GM18951 (cell line): ENCODE results near the gene RFX4.

Source experiments
- POLR2A ChIP-seq: IDR thresholded peaks from 4 replicates; pipeline ENCODE4 v1.6.1; 2011; ENCODE audit warnings: mild to moderate bottlenecking; ENCODE audit not compliant: insufficient read length, insufficient read depth; ENCODE audit errors: extremely low read depth
- in situ Hi-C: fragments of 300-500 bp; cut with MboI; formaldehyde crosslinking; loops from one replicate; pipeline ENCODE4 v1.12.0; 2022; ENCODE audit warnings: low sequenced_read_pairs, mixed read lengths, inconsistent platforms; ENCODE audit not compliant: unreplicated experiment

RFX4 gene

DNA sequence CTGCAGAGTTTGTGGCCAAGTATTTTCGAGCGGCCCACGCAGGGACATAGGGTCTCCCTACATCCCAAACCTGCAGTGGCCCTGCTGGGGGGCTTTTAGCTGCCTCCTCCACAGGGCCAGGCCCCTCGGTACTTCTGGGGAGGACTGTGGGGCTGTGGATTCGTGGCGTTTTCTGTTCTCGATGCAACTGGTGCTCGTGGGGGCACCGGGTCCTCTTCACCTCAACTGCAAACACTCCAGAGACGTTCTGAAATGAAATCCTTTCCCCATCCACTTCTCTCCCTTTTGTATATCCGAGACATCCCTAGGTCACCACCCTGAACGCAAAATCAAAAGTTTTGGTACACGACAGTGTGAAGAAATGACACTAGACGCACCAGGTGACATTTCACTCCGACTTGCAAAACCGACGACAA lies 2.3 kb downstream of the RFX4 start:
- in situ Hi-C loops = no loop called here
- no peak for TF ChIP-seq POLR2A

DNA sequence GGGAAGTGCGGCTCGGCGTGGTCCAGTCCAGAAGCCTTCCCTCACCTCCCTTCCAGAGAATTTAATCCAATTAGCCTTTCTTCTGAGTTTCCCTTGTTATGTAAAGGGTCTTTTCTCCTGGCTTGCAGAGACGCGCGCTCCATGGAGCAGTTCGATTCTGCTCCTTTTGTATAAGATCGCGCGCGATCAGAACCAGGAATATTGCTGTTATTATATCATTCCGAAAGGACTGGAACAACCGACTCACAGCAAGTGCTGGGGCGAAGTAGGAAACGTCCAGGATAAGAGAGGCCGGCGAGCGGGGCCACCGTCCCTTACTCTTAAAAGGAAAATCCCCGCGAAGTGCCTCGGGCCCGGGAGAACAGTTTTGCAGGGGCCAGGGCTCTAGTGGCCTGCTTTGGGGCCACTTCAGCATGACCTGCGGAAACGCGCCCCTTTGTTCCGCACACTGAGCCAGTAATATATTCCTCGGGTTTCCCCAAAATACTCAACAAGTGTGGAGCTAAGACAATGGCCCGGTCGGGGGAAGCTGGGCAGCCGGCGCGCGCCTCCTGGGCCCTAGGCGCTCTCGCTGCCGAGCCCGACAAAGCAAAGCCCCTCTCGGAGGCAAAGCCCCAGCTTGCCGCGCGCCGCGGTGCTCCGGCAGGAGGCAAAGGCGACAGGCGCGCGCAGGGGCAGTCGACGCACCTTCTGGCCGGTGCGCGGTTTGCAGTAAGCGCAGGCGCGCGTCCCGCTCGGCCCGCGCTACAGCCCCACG lies 2.9 kb downstream of the RFX4 start:
- in situ Hi-C loops = no loop called here
- no peak for TF ChIP-seq POLR2A

DNA sequence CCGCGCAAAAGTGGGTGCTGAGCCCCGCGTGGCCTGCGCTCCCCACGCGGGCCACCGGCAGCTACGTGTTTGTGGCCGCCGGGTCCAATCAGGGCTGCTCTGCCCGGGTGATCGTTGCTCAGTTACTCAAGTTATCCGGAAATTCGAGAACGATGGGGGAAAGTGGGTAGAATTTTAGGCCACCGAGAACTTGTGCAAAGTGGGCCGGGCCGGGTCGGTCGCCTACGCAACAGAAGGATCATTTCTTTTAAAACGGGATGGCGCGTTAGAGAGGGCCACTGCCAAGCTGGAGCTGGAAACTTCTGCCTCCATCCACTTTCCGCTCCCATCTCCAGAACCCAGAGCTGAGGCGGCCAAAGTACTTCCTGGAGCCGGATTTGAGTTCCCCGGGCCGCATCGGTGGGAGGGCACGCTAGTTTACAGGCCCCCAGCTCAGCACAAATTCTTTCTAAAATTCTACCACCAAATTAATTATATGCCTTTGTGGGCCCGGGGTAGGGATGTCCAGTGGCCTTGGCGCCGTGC lies 3.5 kb downstream of the RFX4 start:
- in situ Hi-C loops = no loop called here
- no peak for TF ChIP-seq POLR2A

DNA sequence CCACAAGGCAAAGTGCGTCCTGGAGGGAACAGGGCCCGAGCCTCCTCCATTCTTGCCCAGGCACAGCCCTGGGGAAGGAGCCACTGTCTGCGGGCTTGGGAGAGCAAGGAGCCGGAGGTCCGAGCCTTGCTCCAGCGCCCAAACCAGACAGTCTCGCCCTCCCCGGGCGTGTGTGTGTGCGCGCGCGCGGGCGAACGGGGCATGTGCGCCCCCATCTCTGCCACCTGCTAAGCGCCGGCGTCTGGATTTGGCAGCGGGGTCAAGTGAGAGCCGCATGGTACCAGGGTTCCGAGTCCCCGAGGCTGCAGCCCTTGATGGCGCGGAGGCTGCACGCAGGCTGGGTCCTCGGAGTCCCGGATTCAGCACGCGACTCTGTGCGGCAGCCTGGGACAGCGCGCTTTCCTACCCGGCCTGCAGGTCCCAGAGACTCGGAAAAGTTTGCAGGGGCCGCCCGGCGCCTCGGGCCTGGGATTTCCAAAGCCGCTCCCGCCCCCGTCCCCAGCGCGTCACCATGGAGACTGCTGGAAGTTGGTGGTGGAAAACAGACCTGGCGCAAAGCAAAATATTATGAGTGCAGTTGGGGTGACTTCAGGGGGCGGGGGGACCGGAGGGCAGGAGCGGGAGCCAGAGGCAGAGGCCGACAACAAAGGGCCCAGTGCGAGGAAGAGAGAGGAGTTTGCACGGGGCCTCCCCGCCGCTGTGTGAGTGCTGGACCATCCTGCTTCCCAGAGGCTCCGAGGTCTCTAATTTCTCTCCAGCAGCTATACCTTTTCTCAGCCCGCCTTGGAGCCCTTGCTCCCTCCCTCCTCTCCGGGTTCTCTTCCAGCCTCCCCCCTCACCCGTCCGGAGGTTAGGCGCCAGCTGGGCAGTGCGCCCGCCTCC lies 4.2 kb downstream of the RFX4 start:
- in situ Hi-C loops = no loop called here
- no peak for TF ChIP-seq POLR2A

DNA sequence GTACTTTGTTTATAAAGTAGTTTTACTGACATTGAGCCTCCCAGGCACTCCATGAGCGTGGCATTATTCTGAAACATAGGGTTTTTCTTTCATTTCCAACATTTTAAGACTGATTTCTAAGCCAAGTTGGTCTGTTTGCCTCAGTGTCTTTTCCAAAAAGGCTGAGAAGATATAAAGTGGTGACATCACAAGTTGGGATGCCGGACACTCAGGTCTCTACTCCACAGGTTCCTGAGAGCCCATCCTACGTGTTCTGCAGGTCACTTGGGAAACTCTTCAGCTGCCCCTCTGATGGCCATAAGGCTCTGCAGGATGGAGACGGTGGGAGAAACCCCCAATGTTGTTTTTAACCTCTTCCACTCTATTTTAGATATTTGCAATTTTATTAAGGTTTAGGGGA lies 6.0 kb downstream of the RFX4 start:
- no peak for TF ChIP-seq POLR2A
- in situ Hi-C loops = no loop called here

DNA sequence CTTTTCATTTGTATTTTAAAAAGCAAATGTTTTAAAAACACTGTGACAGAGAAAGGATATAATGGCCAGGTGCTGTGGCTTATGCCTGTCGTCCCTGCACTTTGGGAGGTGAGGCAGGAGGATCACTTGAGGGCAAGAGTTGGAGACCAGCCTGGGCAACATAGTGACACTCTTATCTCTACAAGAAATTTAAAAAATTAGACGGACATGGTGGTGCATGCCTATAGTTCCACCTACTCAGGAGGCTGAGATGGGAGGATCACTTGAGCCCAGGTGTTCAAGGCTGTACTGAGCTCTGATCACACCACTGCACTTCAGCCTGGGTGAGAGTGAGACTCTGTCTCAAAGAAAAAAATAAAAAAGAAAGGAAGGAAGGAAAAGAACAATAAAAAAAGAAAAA lies 7.8 kb downstream of the RFX4 start:
- no peak for TF ChIP-seq POLR2A
- in situ Hi-C loops = no loop called here

DNA sequence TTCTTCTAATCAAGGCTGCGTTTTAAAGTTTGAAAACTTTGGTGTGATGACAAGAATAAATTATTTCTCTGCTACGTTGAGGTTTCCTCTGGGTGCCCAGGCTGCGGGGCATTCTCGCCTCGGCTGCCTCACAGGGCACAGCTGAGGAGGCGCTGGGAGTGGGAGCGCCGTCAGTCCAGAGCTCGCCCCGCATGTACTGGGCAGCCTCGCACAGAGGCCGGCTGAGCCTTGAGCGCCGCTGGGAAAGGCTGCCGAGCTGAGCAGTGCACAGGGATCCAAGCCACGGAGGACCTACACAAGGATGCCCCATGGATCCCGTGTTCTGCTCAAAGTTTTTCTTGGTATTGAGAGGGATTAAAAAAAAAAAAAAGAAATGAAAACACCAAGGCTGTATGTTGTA lies 11.6 kb downstream of the RFX4 start:
- no peak for TF ChIP-seq POLR2A
- in situ Hi-C loops = no loop called here

DNA sequence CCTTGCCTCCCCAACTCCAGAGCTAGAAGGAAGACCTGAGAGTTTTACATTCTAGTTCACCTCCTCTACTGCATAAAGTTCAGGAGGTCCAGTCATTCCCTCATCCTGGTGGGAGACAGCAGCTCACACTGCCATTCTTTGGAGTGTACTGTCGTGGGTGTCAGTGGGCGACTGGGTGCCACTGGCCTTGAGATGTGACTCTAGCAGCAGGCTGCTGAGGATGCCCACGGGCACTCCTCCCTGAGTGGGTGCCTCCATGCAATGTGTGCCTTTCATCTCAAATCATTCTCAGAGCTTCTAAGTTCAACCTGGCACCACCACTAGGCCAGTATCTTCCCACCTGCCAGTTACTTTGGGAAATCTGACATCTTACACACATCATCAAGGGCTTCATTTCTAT lies 12.5 kb downstream of the RFX4 start:
- no peak for TF ChIP-seq POLR2A
- in situ Hi-C loops = no loop called here

DNA sequence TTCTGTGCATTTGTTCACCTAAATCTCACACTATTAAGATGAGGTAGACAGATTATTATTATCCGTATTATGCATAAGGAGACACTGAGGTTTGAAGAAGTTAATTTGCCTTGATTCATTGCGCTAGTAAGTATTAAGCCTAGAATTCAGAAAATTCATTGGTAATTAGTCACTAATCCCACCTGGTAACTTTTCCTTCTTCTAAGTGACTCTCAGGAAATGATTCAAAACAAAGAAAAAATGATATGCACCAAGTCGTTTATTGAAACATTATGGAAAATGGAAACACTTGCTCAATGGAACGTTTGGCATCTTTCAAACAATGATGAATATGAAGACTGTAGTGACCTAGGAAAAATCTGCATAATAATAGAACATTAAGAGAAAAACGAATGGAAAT lies 15.2 kb downstream of the RFX4 start:
- in situ Hi-C loops = no loop called here
- no peak for TF ChIP-seq POLR2A

DNA sequence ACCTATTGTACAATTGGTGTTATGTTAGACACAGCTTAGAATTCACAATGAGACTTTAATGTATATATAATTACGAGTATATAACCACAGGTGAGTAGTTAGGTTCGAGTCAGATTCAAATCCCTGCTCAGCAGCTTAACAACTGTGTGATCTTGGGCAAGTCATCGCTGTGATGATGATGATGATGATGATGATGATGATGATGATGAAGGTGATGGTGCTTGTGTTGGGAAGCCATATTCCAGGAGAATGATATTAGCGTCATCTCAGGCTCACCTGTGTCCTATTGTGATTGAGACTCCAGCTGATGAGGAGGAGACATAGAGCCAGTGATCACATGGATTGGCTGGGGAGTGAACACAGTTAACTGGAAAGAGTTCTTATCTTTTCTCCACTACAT lies 16.5 kb downstream of the RFX4 start:
- in situ Hi-C loops = no loop called here
- TF ChIP-seq POLR2A = no peak

DNA sequence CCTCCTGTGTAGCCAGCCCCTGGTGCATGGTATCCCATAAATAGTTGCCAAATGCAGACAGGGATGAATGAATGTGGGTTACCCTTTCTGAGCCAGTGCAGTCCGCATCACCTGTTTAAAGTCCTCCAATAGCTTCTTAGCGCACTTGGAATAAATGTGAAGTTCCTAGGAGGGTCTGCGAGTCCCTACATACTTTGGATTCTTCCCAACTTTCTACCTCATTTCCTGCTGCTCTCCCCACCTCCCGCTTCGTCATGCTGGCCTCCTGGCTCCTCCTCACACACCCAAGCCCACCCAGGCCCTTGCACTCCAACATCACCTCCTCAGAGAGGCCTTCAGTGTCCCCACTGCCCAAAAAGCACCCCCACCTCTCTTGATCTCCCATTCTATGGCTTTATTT lies 17.7 kb downstream of the RFX4 start:
- in situ Hi-C loops = no loop called here

DNA sequence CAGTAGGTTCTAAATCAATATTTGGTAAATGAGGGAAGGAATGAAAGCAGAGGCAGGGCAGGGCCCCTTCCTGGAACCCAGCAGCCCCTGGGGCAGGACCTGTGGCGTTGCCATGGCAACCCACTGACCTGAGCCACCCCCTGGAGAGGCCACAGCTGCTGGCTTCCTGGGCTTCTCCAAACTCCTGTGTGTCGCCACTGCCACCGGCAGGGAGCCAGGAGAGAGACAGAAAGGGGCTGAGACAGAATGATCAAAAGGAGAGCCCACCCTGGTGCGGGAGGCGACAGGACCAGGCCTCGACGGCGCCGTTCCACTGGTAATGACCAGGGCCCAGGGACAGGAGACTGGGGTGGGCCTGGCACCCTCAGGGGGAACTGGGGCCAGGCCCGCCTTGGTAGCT lies 18.2 kb downstream of the RFX4 start:
- in situ Hi-C loops = no loop called here
- no peak for TF ChIP-seq POLR2A

More for the DNA sequence above, 17.7 kb downstream of the RFX4 start:
- no peak for TF ChIP-seq POLR2A

DNA sequence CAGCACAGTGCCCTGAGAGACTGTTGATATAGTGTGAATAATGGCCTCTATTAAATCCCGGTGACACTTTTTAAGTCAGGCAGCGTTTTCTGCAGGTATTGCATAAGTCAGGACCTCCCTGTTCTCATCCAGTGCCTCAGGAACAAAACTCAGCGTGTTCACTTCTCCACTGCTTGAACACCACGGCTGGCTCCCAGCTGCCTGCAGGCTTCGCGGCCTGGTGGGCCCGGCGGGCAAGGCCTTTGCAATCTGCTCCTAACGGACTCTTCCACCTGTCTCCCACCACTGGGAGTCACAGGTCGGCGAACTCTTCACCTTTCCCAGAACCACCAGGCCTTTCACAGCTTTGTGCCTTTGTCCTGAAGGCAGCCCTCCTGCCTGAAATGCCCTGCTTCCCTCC lies 18.7 kb downstream of the RFX4 start:
- in situ Hi-C loops = no loop called here
- TF ChIP-seq POLR2A = no peak

DNA sequence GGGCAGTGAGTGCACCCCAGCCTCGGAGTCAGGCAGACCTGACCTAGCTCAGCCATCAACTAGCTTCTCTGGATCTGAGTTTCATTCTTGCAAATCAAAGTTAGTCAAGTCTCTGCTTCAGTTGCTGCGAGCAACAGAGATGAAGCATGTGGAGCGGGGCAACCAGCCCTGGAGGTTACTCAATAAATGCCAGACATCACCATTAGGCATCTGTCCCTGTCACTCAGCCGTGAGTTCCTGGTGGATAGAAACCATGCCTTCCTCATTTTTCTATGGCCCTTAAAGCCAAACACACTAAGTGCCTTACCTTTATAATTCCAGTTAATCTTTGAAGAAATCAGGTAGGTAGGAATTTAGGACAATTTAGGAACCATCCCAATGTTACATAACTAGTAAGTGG lies 19.3 kb downstream of the RFX4 start:
- in situ Hi-C loops = no loop called here
- TF ChIP-seq POLR2A = no peak
